K562 (cell line): Measurements from ENCODE around the gene E2F1. TPM values are rescaled to one million over a fixed set of nuclear protein-coding genes. Genes with fewer than 3 reads are reported as not detected.

ENCODE experiments used
- ATAC-seq: fragments of 200-7000 bp; cut with Tn5 transposase; 3 replicates; pipeline ENCODE4 v1.9.1; 2020; ENCODE audit warnings: moderate library complexity
- BruUV-seq: library from RNA; stranded (reverse); fragments of 400-500 nt; replicated peaks from 2 replicates; lab custom pipeline; 2021; lab: Mats Ljungman, UMichigan
- CTCF ChIA-PET: fragments of 300-600 bp; formaldehyde crosslinking; extraction: SDS; loops from one replicate; lab custom pipeline; 2021; ENCODE audit warnings: low intra/inter-chr PET ratio; lab: Yijun Ruan, JAX
- POLR2A ChIA-PET: fragments of 300-600, 350-650 bp; sonication (Branson Sonifier 250); formaldehyde crosslinking; extraction: SDS; loops from one replicate; lab custom pipeline; 2021; ENCODE audit warnings: antibody characterized with exemption, inconsistent platforms; lab: Yijun Ruan, JAX
- DNase-seq, 4 experiments: peaks; one replicate each; pipeline versions ENCODE4 v3.0.0 to v3.0.0-alpha.2; 2011 to 2018; ENCODE audit warnings: low spot score in 3 of 4, mixed read lengths in 3 of 4; ENCODE audit errors: extremely low read depth in 1 of 4
- FAIRE-seq: peaks from 2 replicates; lab custom pipeline; 2011; peaks lifted over from hg19 to GRCh38; lab: Jason Lieb, UNC
- H2AFZ ChIP-seq: 2 replicates; pipeline ENCODE4 v1.6.0; 2011; ENCODE audit warnings: low read depth, low read length, control low read depth, inconsistent platforms
- H3K27ac ChIP-seq: fragments of 200-600 bp; 3 replicates; pipeline ENCODE4 v1.8.0; 2011; ENCODE audit warnings: low read depth, mild to moderate bottlenecking, control low read depth, inconsistent platforms, low read length, moderate library complexity, mixed read lengths; ENCODE audit errors: extremely low read depth
- H3K27me3 ChIP-seq, 2 experiments: fragments of 300-600 bp in 1 of 2; 2 replicates in 1 of 2; 3 replicates in 1 of 2; pipeline versions ENCODE4 v1.6.0 to v1.8.0; 2011; ENCODE audit warnings: inconsistent platforms in 2 of 2, low read length in 2 of 2, mild to moderate bottlenecking in 1 of 2, mixed read lengths in 1 of 2, moderate library complexity in 1 of 2; ENCODE audit not compliant: control insufficient read depth in 2 of 2, insufficient read depth in 2 of 2
- H3K36me3 ChIP-seq: fragments of 300-600 bp; 3 replicates; pipeline ENCODE4 v1.8.0; 2011; ENCODE audit warnings: mild to moderate bottlenecking, low read length, inconsistent platforms; ENCODE audit not compliant: control insufficient read depth, insufficient read depth
- H3K4me1 ChIP-seq, 2 experiments: fragments of 200-600 bp in 1 of 2; replicated peaks in 1 of 2; 2 replicates in 1 of 2; 3 replicates in 1 of 2; pipeline versions ENCODE4 v1.5.1 to v1.8.0; 2011; ENCODE audit warnings: inconsistent platforms in 2 of 2, low read length in 2 of 2, mild to moderate bottlenecking in 1 of 2, mixed read lengths in 1 of 2, moderate library complexity in 1 of 2; ENCODE audit not compliant: control insufficient read depth in 2 of 2, insufficient read depth in 2 of 2
- H3K4me2 ChIP-seq: 2 replicates; pipeline ENCODE4 v1.6.1; 2011; ENCODE audit warnings: low read length, control low read depth, inconsistent platforms, mixed read lengths; ENCODE audit not compliant: insufficient read depth
- H3K4me3 ChIP-seq: fragments of 200-600 bp; sonication (generic), shearing (Covaris generic); 2 replicates; pipeline ENCODE4 v1.5.1; 2016; ENCODE audit warnings: control low read depth, inconsistent platforms
- H3K79me2 ChIP-seq: fragments of 200-600 bp; 3 replicates; pipeline ENCODE4 v1.8.0; 2011; ENCODE audit warnings: low read length, inconsistent platforms; ENCODE audit not compliant: control insufficient read depth, insufficient read depth
- H3K9ac ChIP-seq, 2 experiments: 2 replicates each; pipeline versions ENCODE4 v1.6.0 to v1.6.1; 2011; ENCODE audit warnings: low read depth in 2 of 2, low read length in 2 of 2, control low read depth in 1 of 2, inconsistent platforms in 1 of 2, mild to moderate bottlenecking in 1 of 2, mixed read lengths in 1 of 2; ENCODE audit not compliant: insufficient read depth in 1 of 2
- H3K9me1 ChIP-seq: one replicate; pipeline ENCODE4 v1.6.0; 2011; ENCODE audit warnings: inconsistent platforms, mild to moderate bottlenecking, low read length, moderate library complexity; ENCODE audit not compliant: control insufficient read depth, insufficient read depth
- H3K9me3 ChIP-seq: replicated peaks from 2 replicates; pipeline ENCODE4 v1.5.1; 2011; ENCODE audit warnings: low read depth, low read length, inconsistent platforms; ENCODE audit not compliant: control insufficient read depth, insufficient read depth
- H4K20me1 ChIP-seq: replicated peaks from 2 replicates; pipeline ENCODE4 v1.6.1; 2011; ENCODE audit warnings: low read length, inconsistent platforms, mixed read lengths; ENCODE audit not compliant: control insufficient read depth, insufficient read depth
- HOXB6 ChIP-seq: fragments of 250-450 bp; sonication (Bioruptor Pico); IDR thresholded peaks from 2 replicates; pipeline ENCODE4 v1.5.1; 2022; ENCODE audit warnings: mild to moderate bottlenecking, borderline replicate concordance
- ID3 ChIP-seq, 2 experiments: fragments of 250-450 bp in 1 of 2; fragments of 450-650 bp in 1 of 2; sonication (Bioruptor Pico) in 1 of 2; IDR thresholded peaks; 2 replicates each; pipeline versions ENCODE4 v1.6.1 to v1.8.0; 2016 to 2021; ENCODE audit warnings: mild to moderate bottlenecking in 2 of 2, moderate library complexity in 2 of 2, missing compliant biosample characterization in 1 of 2, missing genetic modification characterization in 1 of 2
- KHSRP ChIP-seq: fragments of 450-650 bp; IDR thresholded peaks from 2 replicates; pipeline ENCODE4 v1.6.1; 2017
- PTRF ChIP-seq: fragments of 450-650 bp; IDR thresholded peaks from 2 replicates; pipeline ENCODE4 v1.6.1; 2016; ENCODE audit warnings: mild to moderate bottlenecking, missing genetic modification characterization, missing compliant biosample characterization
- PTTG1 ChIP-seq: fragments of 450-650 bp; IDR thresholded peaks from 2 replicates; pipeline ENCODE4 v1.6.1; 2016; ENCODE audit warnings: low read depth, mild to moderate bottlenecking, missing genetic modification characterization, missing compliant biosample characterization
- U2AF1 ChIP-seq: fragments of 200-400 bp; formaldehyde crosslinking; optimal IDR thresholded peaks from 2 replicates; pipeline ENCODE3; 2017; ENCODE audit warnings: mild to moderate bottlenecking, low read depth, low read length, moderate library complexity
- ZC3H8 ChIP-seq: fragments of 450-650 bp; IDR thresholded peaks from 2 replicates; pipeline ENCODE4 v1.6.1; 2017
- WGBS: fragments of 100-300 bp; shearing (Covaris generic); methylation state at CpG from one replicate; pipeline ENCODE4 v1.1.6; 2016; ENCODE audit warnings: low coverage, mixed read lengths; ENCODE audit not compliant: insufficient coverage; ENCODE audit errors: missing lambda C conversion rate; 5-methylcytosine and 5-hydroxymethylcytosine counted together
- in situ Hi-C: fragments of 300-500 bp; cut with MboI; formaldehyde crosslinking; loops from 4 replicates; pipeline ENCODE4 v1.15.0; 2018; ENCODE audit warnings: inconsistent platforms, mixed read lengths
- intact Hi-C: fragments of 100-400 bp; cut with micrococcal nuclease; formaldehyde crosslinking; loops from 2 replicates; pipeline ENCODE4 v1.14.2; 2022
- polyA plus RNA-seq, 8 experiments: library from polyadenylated mRNA; depleted of rRNA in 4 of 8; stranded (reverse) in 5 of 8; unstranded in 3 of 8; fragments of >200 nt; fragmentation: Nextera tagmentation in 2 of 8; fragmentation: Illumina TruSeq in 1 of 8; extraction: Ambion mirVana in 2 of 8; extraction: Trizol in 1 of 8; gene quantifications; 2 replicates each; pipeline versions ENCODE4 v1.2.1 to v1.2.3, GENCODE V29; 2011 to 2014; ENCODE audit warnings: inconsistent platforms in 1 of 8, missing spikeins in 1 of 8
- total RNA-seq, 7 experiments: library from RNA; depleted of rRNA in 6 of 7; stranded (reverse); fragments of >200 nt in 6 of 7; fragmentation: Illumina TruSeq in 2 of 7; extraction: Trizol in 2 of 7; gene quantifications; 2 replicates each; pipeline versions ENCODE4 v1.2.1 to v1.2.3, GENCODE V29; 2011 to 2021; ENCODE audit warnings: low replicate concordance in 1 of 7
- TF ChIP-seq, protein P1 (sequence below): fragments of 250-450 bp; sonication (Bioruptor Pico); IDR thresholded peaks from 2 replicates; pipeline ENCODE4 v1.4.0; 2020; ENCODE audit warnings: mild to moderate bottlenecking
- TF ChIP-seq, protein P2 (sequence below): fragments of 450-650 bp; IDR thresholded peaks from 2 replicates; pipeline ENCODE4 v1.6.1; 2017; ENCODE audit warnings: antibody characterized with exemption, mild to moderate bottlenecking

The E2F1 gene
- total and polyA plus RNA-seq, 9 of the 15 experiments (the other 6 are each of a cell fraction or from before 2014, with no cell fraction given), result 0.14 to 30.6 (median 13.1) TPM

GRCh38 chr20:33729101-33729500 lies 42.9 kb upstream of the E2F1 start:
- Histone ChIP-seq H3K36me3 (no peaks in the 10 kb centered on the region), H3K79me2 (no peaks in the 10 kb centered on the region), H3K27ac (no peak overlapping the region), H3K9ac (no peak overlapping the region), H3K27me3 (no peaks in the 10 kb centered on the region), H3K9me3 (no peaks in the 10 kb centered on the region), H2AFZ (no peak overlapping the region), H3K4me1 (peaks cover 17 to 28% of the 10 kb centered on the region in 2 experiments), H3K9me1 (no peaks in the 10 kb centered on the region), H3K4me2 (no peak overlapping the region), H4K20me1 (no peaks in the 10 kb centered on the region), H3K4me3 (no peak overlapping the region)
- CTCF ChIA-PET, result interaction anchor here (0.6 kb wide), 1 partner anchor 37 kb away, joined by 3 read pairs; no protein-coding TSS in a partner anchor
- in situ Hi-C loops, result loop anchor here (5.0 kb wide), 1 partner anchor 62 kb away; the partner anchor contains the start of gene ACTL10
- intact Hi-C loops, result no loop called here
- TF ChIP-seq, protein P1, sequence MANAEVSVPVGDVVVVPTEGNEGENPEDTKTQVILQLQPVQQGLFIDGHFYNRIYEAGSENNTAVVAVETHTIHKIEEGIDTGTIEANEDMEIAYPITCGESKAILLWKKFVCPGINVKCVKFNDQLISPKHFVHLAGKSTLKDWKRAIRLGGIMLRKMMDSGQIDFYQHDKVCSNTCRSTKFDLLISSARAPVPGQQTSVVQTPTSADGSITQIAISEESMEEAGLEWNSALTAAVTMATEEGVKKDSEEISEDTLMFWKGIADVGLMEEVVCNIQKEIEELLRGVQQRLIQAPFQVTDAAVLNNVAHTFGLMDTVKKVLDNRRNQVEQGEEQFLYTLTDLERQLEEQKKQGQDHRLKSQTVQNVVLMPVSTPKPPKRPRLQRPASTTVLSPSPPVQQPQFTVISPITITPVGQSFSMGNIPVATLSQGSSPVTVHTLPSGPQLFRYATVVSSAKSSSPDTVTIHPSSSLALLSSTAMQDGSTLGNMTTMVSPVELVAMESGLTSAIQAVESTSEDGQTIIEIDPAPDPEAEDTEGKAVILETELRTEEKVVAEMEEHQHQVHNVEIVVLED (CRISPR knock-in tag), result no peak
- TF ChIP-seq KHSRP (no peak), HOXB6 (no peak)
- DNase-seq (no peak), ATAC-seq (no peak), FAIRE-seq (no peak)
- POLR2A ChIA-PET, result no interaction called here
- BruUV-seq, result no TSS peak
- WGBS, result 38% methylated on average over 4 of the region's 4 CpGs

- Histone ChIP-seq H3K27me3 (no peaks in the 10 kb centered on the region), H3K4me2 (no peak overlapping the region), H3K27ac (no peak overlapping the region), H3K9ac (no peak overlapping the region), H4K20me1 (no peaks in the 10 kb centered on the region), H3K4me3 (no peak overlapping the region), H2AFZ (no peak overlapping the region), H3K79me2 (no peaks in the 10 kb centered on the region), H3K4me1 (peaks cover 10 to 24% of the 10 kb centered on the region in 2 experiments), H3K9me1 (no peaks in the 10 kb centered on the region), H3K9me3 (no peaks in the 10 kb centered on the region), H3K36me3 (no peaks in the 10 kb centered on the region)
- CTCF ChIA-PET, result interaction anchor here (0.6 kb wide), 1 partner anchor 36 kb away, joined by 3 read pairs; no protein-coding TSS in a partner anchor
- in situ Hi-C loops (loop anchor here (5.0 kb wide), 1 partner anchor 61 kb away; the partner anchor contains the start of gene ACTL10), intact Hi-C loops (no loop called here)
- ATAC-seq (no peak), FAIRE-seq (no peak), DNase-seq (no peak)
- POLR2A ChIA-PET, result no interaction called here
- BruUV-seq, result no TSS peak
- 46% methylated on average over 2 of the region's 2 CpGs for WGBS
- no peak for TF ChIP-seq ZC3H8
- TF ChIP-seq PTTG1, result peak; percentile 61; the same call in 1 of the 2 replicates
- TF ChIP-seq U2AF1, result no peak
- no peak for TF ChIP-seq ID3 (CRISPR knock-in tag; IDR thresholded peaks at IDR 0.05)
- no peak for TF ChIP-seq ID3 (tag; IDR thresholded peaks at IDR 0.05)
- TF ChIP-seq, protein P2, sequence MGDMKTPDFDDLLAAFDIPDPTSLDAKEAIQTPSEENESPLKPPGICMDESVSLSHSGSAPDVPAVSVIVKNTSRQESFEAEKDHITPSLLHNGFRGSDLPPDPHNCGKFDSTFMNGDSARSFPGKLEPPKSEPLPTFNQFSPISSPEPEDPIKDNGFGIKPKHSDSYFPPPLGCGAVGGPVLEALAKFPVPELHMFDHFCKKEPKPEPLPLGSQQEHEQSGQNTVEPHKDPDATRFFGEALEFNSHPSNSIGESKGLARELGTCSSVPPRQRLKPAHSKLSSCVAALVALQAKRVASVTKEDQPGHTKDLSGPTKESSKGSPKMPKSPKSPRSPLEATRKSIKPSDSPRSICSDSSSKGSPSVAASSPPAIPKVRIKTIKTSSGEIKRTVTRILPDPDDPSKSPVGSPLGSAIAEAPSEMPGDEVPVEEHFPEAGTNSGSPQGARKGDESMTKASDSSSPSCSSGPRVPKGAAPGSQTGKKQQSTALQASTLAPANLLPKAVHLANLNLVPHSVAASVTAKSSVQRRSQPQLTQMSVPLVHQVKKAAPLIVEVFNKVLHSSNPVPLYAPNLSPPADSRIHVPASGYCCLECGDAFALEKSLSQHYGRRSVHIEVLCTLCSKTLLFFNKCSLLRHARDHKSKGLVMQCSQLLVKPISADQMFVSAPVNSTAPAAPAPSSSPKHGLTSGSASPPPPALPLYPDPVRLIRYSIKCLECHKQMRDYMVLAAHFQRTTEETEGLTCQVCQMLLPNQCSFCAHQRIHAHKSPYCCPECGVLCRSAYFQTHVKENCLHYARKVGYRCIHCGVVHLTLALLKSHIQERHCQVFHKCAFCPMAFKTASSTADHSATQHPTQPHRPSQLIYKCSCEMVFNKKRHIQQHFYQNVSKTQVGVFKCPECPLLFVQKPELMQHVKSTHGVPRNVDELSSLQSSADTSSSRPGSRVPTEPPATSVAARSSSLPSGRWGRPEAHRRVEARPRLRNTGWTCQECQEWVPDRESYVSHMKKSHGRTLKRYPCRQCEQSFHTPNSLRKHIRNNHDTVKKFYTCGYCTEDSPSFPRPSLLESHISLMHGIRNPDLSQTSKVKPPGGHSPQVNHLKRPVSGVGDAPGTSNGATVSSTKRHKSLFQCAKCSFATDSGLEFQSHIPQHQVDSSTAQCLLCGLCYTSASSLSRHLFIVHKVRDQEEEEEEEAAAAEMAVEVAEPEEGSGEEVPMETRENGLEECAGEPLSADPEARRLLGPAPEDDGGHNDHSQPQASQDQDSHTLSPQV, result peak; percentile 80
- peak; percentile 76 for TF ChIP-seq PTRF (tag)
Observed at GRCh38 chr20:33728463-33728862, 42.3 kb upstream of the E2F1 start.
